Natural killer cell treated with Interleukin-12 subunit alpha and Interleukin-12 subunit beta and Interleukin-15 and Interleukin-18, amount 100 ng/mL, for 72 hours (primary cell): Measurements from ENCODE around the gene OLFM2. TPM values are rescaled to one million over a fixed set of nuclear protein-coding genes. Genes with fewer than 3 reads are reported as not detected.

Experiments
- ATAC-seq, 2 donors: fragments of 150-1000 bp; cut with Tn5 transposase in 1 of 2; sonication (Bioruptor Pico), chemical (Tn5 transposase) in 1 of 2; 2 replicates each; pipeline ENCODE4 v1.10.0; 2021
- DNase-seq: peaks from one replicate; pipeline ENCODE4 v3.0.0; 2022; ENCODE audit warnings: low spot score
- H3K27ac Mint-ChIP-seq, 2 donors: 1 replicate in 1 of 2; 2 replicates in 1 of 2; pipeline ENCODE4 v1.8.0; 2022; ENCODE audit warnings: mixed read lengths in 2 of 2, mild to moderate bottlenecking in 1 of 2, moderate library complexity in 1 of 2
- H3K27me3 Mint-ChIP-seq, 2 donors: 1 replicate in 1 of 2; 2 replicates in 1 of 2; pipeline ENCODE4 v1.8.0; 2022; ENCODE audit warnings: mixed read lengths in 2 of 2
- H3K36me3 Mint-ChIP-seq: one replicate; pipeline ENCODE4 v1.8.0; 2022; ENCODE audit warnings: mixed read lengths
- H3K4me1 Mint-ChIP-seq, 2 donors: 1 replicate in 1 of 2; 2 replicates in 1 of 2; pipeline ENCODE4 v1.8.0; 2022; ENCODE audit warnings: low read depth in 2 of 2, mixed read lengths in 2 of 2, mild to moderate bottlenecking in 1 of 2
- H3K4me3 Mint-ChIP-seq: one replicate; pipeline ENCODE4 v1.8.0; 2022; ENCODE audit warnings: mixed read lengths
- H3K9me3 Mint-ChIP-seq: 2 replicates; pipeline ENCODE4 v1.8.0; 2022; ENCODE audit warnings: mixed read lengths
- total RNA-seq, 2 donors: library from RNA; stranded (reverse); gene quantifications; one replicate each; pipeline ENCODE4 v1.2.3, GENCODE V29; 2022

OLFM2 gene
- total RNA-seq, result not detected

DNA sequence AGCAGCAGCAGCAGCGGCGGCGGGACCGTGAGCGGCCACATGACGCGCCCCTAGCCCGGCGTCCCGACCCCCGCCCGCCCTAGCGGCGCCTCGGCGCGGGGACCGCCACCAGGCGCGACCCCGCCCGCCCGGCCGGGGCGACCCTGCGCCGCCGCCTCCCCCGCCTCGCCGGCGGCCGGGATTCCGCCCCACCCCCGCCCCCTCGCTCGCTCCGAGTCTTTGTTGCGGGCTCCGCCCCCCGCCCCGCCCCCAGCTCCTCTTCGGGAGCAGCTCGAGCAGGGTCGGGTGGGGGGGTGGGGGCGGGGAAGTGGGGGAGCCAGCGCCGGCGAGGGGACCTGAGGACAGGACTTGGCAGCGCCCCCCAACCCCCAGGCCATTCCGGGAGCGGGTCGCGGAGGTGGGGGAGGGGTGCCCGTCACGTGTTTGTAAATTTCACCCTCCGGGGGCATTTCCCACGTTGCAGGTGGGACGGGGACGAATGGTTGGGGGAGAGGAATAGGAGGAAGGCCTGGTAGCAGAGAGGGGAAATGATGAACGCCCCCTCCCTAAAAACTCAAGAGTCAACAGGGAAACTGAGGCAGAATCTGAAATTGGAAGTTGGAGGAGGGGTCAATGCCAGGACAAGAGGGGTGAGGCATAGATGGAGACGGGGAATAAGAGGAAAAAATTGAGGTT, at the start of gene OLFM2:
Gene OLFM2, minus strand, starts transcription at position 190 of the 675 bp plus-strand sequence. Its CDS starts 149 bp downstream, at position 41.
- no peak within 1 kb of the TSS for H3K27ac Mint-ChIP-seq
- H3K4me1 Mint-ChIP-seq, result peaks cover 10 to 18% of the 10 kb centered on the region in 2 donors
- no peaks in the 10 kb centered on the region for H3K36me3 Mint-ChIP-seq
- no peak for ATAC-seq
- H3K27me3 Mint-ChIP-seq, result peaks cover 34% of the 10 kb centered on the region in 2 donors
- DNase-seq, result no peak
- H3K4me3 Mint-ChIP-seq, result peak within 1 kb of the TSS; percentile 43
- no peaks in the 10 kb centered on the region for H3K9me3 Mint-ChIP-seq

DNA sequence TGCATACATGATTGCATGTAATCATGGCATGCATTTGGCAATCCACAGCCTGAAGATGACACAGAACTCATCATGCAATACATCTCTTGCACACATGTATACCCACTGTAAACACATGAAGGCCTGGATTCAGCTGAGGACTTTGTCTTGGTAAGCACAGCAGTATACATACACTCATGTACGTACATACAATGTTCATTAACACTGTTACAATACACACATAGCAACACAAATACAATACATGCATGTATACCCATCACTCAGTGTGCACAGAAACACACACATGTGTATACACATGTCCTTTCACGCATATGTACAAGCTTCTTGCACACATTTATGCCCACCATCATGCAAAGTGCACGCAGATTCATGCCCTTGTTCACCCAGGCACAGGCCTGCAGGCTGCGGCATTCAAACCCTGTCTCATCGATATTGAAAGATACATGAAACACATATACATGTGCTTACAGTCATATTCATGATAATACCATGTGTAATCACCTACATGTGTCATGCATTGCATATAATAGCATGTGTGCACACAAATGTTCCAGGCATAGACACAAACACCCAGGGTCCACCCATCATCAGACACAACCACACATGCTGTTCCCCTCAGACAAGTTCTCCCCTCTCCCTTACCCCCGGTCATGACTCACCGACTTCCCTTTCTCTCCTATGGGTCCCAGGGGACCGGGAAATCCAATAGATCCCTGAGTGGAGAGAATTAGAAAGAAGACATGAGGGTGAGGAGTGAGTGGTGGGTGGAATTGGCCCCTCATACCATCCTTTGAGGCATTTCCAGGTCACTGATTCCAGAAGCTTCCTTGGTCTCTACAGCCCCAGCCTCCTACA, 45.3 kb upstream of the OLFM2 start:
- no peak overlapping the region for H3K27ac Mint-ChIP-seq
- DNase-seq (peak; percentile 23), ATAC-seq (no peak)
- H3K4me1 Mint-ChIP-seq, result no peaks in the 10 kb centered on the region
- no peak overlapping the region for H3K4me3 Mint-ChIP-seq
- peaks cover 0 to 5% of the 10 kb centered on the region in 2 donors for H3K27me3 Mint-ChIP-seq
- no peaks in the 10 kb centered on the region for H3K9me3 Mint-ChIP-seq
- no peaks in the 10 kb centered on the region for H3K36me3 Mint-ChIP-seq

DNA sequence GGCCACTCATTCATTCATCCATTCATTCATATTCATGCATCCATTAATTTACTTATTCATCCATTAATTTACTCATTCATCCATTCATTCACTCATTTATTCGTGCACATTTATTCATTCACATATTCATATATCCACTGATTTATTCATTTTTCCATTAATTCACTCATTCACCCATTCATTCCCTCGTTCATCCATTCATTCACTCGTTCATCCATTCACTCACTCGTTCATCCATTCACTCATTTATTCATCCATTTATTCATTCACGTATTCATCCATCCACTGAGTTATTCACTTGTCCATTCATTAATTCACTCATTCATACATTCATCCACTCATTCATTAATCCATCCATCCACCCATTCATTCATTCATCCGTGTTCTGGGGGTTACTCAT, 35.8 kb upstream of the OLFM2 start:
- Mint-ChIP-seq H3K27me3 (peaks cover 21 to 23% of the 10 kb centered on the region in 2 donors), H3K4me1 (peaks cover 11 to 12% of the 10 kb centered on the region in 2 donors), H3K36me3 (no peaks in the 10 kb centered on the region), H3K27ac (no peak overlapping the region), H3K9me3 (peaks cover 6% of the 10 kb centered on the region), H3K4me3 (no peak overlapping the region)
- DNase-seq (no peak), ATAC-seq (no peak)

DNA sequence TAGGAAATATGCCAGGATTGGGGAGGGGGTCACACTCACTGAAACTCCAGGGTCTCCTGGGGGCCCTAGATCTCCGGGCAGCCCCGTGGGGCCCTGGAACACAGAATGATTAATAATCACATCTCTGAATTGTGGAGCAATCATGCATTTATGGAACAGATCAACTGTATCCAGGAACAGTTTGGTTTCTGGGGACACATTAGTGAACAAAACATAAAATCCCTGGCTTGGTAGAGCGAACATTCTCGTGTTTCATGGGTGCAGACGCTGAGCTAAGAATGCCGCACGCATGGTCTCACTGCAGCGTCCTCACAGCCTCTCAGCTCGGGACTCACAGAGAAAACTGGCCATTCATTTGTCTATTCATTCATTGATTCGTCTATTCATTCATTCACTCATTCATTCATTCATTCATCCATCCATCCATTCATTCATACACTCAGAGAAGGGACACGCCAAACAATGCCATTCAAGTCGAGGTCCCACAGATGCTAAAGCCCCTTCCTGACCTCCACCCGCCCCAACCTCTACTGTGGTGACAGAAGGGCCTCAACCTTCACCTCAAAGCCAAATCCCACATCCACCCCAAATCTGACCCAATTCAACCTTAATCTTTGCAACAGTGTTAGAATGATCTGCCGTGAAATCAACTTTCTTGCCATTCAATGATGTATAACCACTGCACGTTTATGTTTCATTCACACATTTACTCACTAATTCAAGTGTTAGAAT, 35.0 kb upstream of the OLFM2 start:
- H3K9me3 Mint-ChIP-seq, result peaks cover 6% of the 10 kb centered on the region
- H3K27me3 Mint-ChIP-seq, result peaks cover 27 to 29% of the 10 kb centered on the region in 2 donors
- H3K4me3 Mint-ChIP-seq, result no peak overlapping the region
- H3K4me1 Mint-ChIP-seq, result peaks cover 12 to 15% of the 10 kb centered on the region in 2 donors
- no peak for ATAC-seq
- H3K27ac Mint-ChIP-seq, result no peak overlapping the region
- DNase-seq, result peak; percentile 54
- H3K36me3 Mint-ChIP-seq, result no peaks in the 10 kb centered on the region

DNA sequence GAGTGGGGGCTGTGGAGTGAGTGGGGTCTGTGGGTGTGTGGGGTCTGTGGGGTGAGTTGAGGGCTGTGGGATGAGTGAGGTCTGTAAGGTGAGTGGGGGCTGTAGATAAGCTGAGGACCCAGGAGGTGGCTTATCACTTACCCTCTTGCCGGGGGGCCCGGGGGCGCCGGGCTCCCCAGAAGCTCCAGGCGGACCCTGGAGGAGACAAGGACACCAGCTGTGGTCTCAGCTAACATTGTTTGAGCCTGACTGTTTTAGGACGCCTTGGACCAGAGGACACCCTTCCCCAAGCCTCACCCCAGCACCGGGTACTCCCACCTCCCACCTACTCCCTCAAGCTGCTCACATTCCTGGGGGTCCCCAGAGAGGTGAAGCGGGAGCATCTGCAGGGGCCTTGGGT, 34.2 kb upstream of the OLFM2 start:
- Mint-ChIP-seq H3K4me1 (peaks cover 12 to 15% of the 10 kb centered on the region in 2 donors), H3K4me3 (no peak overlapping the region), H3K36me3 (no peaks in the 10 kb centered on the region), H3K27ac (no peak overlapping the region), H3K27me3 (peaks cover 34% of the 10 kb centered on the region in 2 donors), H3K9me3 (peaks cover 6% of the 10 kb centered on the region)
- DNase-seq (peak; percentile 0), ATAC-seq (no peak)

DNA sequence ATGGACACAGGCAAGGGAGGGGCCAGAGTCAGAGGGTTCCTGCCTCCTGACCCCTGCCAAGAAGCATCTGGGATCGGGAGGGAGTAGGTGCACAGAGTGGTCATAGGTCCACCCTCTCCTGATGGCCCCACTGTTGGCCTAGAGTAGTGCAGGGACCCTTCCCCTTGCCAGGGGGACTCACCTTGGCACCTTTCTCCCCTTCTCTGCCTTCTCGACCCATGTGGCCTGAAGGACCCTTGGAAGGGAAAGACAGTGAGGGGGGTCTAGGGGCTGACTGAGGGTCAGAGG, 33.3 kb upstream of the OLFM2 start:
- Mint-ChIP-seq H3K36me3 (no peaks in the 10 kb centered on the region), H3K27ac (no peak overlapping the region), H3K4me3 (no peak overlapping the region), H3K9me3 (peaks cover 6% of the 10 kb centered on the region), H3K4me1 (peaks cover 12 to 15% of the 10 kb centered on the region in 2 donors), H3K27me3 (peaks cover 34% of the 10 kb centered on the region in 2 donors)
- no peak for DNase-seq
- ATAC-seq, result no peak

DNA sequence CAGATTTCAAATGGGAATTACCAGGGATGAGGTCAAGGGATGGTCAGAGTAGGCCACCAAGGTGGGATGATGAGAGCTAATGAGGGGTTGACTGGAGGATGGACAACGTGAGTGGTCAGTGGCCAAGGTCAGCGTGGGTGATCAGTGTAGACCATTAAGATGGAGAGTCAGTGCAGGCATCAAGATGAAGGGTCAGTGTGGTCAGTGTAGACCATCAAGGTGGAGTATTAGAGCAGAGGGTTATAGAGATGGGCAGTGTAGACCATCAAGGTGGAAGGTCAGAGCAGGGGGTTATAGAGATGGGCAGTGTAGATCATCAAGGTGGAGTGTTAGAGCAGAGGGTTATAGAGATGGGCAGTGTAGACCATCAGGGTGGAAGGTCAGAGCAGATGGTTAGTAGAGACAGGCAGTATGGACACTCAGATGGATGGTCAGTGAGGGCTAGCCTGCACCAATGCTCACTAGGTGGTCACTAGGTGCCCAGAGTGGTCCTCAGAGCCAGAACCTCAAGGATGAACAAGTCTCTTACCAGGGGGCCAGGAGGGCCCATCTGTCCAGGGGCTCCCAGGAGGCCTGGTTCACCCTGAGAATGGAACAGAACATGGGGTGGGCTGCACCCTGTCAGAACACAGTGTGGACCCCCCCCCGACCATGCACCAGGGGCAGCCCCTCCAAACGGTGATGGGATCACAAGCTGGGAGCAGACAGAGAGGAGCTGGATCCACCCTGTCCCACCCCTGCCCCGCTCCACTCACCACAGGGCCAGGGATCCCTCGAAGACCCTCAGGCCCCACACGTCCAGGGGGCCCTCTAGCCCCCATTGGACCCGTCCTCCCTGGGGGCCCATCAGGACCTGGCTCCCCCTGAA, 32.7 kb upstream of the OLFM2 start:
- Mint-ChIP-seq H3K4me3 (no peak overlapping the region), H3K36me3 (no peaks in the 10 kb centered on the region), H3K4me1 (peaks cover 12 to 15% of the 10 kb centered on the region in 2 donors), H3K27ac (no peak overlapping the region), H3K27me3 (peaks cover 34% of the 10 kb centered on the region in 2 donors), H3K9me3 (peaks cover 6% of the 10 kb centered on the region)
- ATAC-seq, result peak; percentile 14 to 51
- peak; percentile 56 for DNase-seq

DNA sequence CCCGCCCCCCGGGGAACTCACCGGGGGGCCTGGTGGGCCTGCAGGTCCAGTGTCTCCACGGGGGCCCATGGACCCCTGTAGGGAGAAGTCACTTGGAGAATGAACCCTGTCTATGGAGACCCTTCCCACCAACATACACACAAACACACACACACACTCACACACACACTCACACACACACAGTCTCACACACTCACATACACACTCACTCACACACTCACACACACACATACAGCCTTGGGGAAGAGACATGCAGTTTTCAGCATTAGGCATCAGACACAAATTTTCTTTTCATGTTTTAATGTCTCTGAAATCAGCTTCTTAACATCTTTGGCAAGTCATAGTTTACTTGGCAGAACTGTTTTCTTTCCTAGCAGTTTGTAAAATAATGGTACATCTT, 31.0 kb upstream of the OLFM2 start:
- no peaks in the 10 kb centered on the region for H3K36me3 Mint-ChIP-seq
- H3K27ac Mint-ChIP-seq, result no peak overlapping the region
- H3K4me1 Mint-ChIP-seq, result peaks cover 11 to 15% of the 10 kb centered on the region in 2 donors
- DNase-seq, result no peak
- peaks cover 36 to 39% of the 10 kb centered on the region in 2 donors for H3K27me3 Mint-ChIP-seq
- no peak overlapping the region for H3K4me3 Mint-ChIP-seq
- H3K9me3 Mint-ChIP-seq, result peaks cover 6% of the 10 kb centered on the region
- no peak for ATAC-seq

DNA sequence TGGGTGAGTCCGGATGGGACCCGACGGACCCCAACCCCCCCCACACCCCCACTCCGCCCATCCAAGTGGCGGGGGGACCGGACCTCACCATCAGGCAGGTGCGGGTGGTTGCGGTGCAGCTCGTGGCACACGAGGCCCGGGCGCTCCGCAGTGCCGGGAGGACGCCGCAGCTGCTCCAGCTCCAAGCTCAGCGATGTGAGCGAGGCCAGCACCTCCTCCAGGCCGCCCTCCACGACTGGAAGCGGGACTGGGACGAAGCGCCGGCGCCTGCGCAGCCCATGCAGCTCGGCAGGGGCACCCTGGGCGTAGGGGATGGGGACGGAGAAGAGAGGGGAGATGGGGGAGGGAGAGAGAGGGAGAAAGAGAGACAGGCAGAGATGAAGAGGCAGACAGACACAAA, 30.1 kb upstream of the OLFM2 start:
- no peak for ATAC-seq
- peak; percentile 54 for DNase-seq
- peaks cover 2 to 6% of the 10 kb centered on the region in 2 donors for H3K4me1 Mint-ChIP-seq
- H3K27me3 Mint-ChIP-seq, result peaks cover 32 to 40% of the 10 kb centered on the region in 2 donors
- H3K36me3 Mint-ChIP-seq, result no peaks in the 10 kb centered on the region
- H3K4me3 Mint-ChIP-seq, result no peak overlapping the region
- H3K9me3 Mint-ChIP-seq, result no peaks in the 10 kb centered on the region
- no peak overlapping the region for H3K27ac Mint-ChIP-seq

DNA sequence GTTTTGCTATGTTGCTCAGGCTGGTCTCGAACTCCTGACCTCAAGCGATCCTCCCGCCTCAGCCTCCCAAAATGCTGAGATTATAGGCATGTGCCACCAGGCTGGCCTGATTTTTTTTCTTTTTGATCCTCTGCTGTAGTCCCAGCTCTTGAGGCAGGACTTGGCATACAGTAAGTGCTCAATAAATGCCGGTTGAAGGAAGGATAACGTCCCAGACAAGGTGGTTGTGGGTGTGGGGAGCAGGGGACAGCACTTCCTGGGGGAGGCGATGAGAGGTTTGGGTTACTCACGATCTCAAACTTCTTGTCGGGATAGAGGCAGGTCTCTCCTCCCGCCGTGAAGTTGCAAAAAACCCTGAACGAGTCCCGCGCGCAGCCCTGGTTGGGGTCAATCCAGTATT, 29.7 kb upstream of the OLFM2 start:
- peaks cover 33 to 40% of the 10 kb centered on the region in 2 donors for H3K27me3 Mint-ChIP-seq
- H3K4me3 Mint-ChIP-seq, result no peak overlapping the region
- ATAC-seq (no peak), DNase-seq (no peak)
- no peaks in the 10 kb centered on the region for H3K9me3 Mint-ChIP-seq
- no peaks in the 10 kb centered on the region for H3K36me3 Mint-ChIP-seq
- no peak overlapping the region for H3K27ac Mint-ChIP-seq
- H3K4me1 Mint-ChIP-seq, result peaks cover 0 to 3% of the 10 kb centered on the region in 2 donors

DNA sequence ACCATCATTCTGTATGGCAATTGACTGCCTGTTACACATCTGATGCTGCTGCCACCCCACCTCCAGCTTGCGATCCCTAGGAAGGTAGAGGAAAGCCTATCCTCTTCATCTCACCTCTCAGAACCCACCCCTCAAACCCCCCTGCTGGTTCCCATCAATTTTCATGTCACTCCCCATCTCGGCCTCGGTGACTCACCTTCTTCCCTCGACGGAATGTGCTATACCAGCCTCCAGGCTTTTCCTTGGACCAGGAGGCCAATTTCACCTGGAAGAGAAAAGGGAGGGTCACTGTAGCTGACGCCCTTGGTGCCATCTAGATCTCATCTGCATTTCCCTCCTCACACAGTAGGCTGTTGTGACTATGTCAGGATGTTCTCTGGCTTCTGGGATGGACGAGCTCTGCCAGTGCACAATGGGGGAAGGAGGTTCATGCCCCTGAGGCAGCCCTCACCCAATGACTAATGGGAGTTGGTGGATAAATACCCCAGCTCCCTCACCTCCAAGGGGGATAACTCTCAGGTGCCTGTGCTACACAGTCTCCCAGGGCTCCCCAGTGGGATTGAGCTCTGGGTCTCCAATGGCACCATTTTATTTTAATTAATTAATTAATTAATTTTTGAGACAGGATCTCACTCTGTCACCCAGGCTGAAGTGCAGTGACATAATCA, 26.4 kb upstream of the OLFM2 start:
- DNase-seq (peak; percentile 31), ATAC-seq (no peak)
- H3K27ac Mint-ChIP-seq, result no peak overlapping the region
- H3K9me3 Mint-ChIP-seq, result no peaks in the 10 kb centered on the region
- no peaks in the 10 kb centered on the region for H3K36me3 Mint-ChIP-seq
- H3K4me1 Mint-ChIP-seq, result peaks cover 0 to 3% of the 10 kb centered on the region in 2 donors
- H3K27me3 Mint-ChIP-seq, result peaks cover 22 to 26% of the 10 kb centered on the region in 2 donors
- H3K4me3 Mint-ChIP-seq, result no peak overlapping the region

DNA sequence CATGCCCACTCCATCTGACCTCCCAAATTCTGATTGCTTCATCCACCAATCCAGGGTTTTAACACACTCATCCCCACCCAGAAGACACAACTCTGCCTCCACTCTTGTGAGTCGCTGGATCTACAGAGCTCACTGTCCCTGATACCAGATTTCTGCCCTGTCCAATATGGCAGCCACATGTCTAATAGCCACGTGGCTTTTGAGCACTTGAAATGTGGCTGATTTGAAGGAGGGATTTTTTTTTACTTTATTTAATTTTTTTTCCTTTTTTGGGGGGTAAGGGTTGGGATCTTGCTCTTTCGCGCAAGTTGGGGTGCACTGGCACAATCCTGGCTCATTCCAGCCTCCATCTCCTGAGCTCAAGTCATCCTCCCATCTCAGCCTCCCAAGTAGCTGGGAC, 24.8 kb upstream of the OLFM2 start:
- ATAC-seq (no peak), DNase-seq (no peak)
- H3K27me3 Mint-ChIP-seq, result peaks cover 12 to 15% of the 10 kb centered on the region in 2 donors
- H3K4me3 Mint-ChIP-seq, result no peak overlapping the region
- H3K4me1 Mint-ChIP-seq, result no peaks in the 10 kb centered on the region
- no peaks in the 10 kb centered on the region for H3K36me3 Mint-ChIP-seq
- H3K27ac Mint-ChIP-seq, result no peak overlapping the region
- no peaks in the 10 kb centered on the region for H3K9me3 Mint-ChIP-seq

DNA sequence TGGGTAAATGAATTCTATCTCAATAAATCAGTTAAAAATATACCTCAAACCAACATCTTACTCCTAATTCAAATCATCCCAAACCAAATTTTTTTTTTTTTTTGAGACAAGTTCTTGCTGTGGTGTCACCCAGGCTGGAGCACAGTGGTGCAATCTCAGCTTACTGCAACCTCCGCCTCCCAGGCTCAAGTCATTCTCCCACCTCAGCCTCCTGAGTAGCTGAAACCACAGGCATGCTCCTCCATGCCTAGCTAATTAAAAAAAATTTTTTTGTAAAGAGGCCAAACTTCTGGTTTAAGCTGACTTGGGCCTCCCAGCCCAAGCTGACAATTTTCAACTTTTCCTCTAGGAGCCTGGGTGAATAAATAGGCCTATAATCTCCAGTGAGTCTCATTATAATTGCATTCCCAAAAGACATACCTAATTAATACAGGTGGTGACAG, 22.1 kb upstream of the OLFM2 start:
- Mint-ChIP-seq H3K9me3 (no peaks in the 10 kb centered on the region), H3K36me3 (no peaks in the 10 kb centered on the region), H3K4me1 (no peaks in the 10 kb centered on the region), H3K27me3 (peaks cover 7 to 9% of the 10 kb centered on the region in 2 donors), H3K4me3 (no peak overlapping the region), H3K27ac (no peak overlapping the region)
- ATAC-seq, result no peak
- DNase-seq, result no peak
